AG04450 (cell line): ENCODE data around the gene TMBIM6. TPM values are rescaled to one million over a fixed set of nuclear protein-coding genes. Genes with fewer than 3 reads are reported as not detected.

Experiments used
- CTCF ChIA-PET: fragments of 300-600, 350-600 bp; formaldehyde crosslinking; extraction: SDS; loops from one replicate; lab custom pipeline; 2022; ENCODE audit warnings: antibody characterized with exemption, inconsistent platforms; lab: Charles Lee
- POLR2A ChIA-PET: fragments of 350-600 bp; formaldehyde crosslinking; extraction: SDS; loops from one replicate; lab custom pipeline; 2021; ENCODE audit warnings: antibody characterized with exemption, inconsistent platforms; lab: Yijun Ruan, JAX
- DNase-seq: peaks from one replicate; pipeline ENCODE4 v3.0.0-alpha.2; 2011; ENCODE audit warnings: low read depth, low spot score
- H3K27ac ChIP-seq: one replicate; pipeline ENCODE4 v1.5.1; 2012; ENCODE audit warnings: low read depth, low read length, control low read depth
- H3K27me3 ChIP-seq: one replicate; pipeline ENCODE4 v1.6.0; 2012; ENCODE audit warnings: low read length; ENCODE audit not compliant: control insufficient read depth, insufficient read depth
- H3K4me3 ChIP-seq: 2 replicates; pipeline ENCODE4 v1.5.1; 2011; ENCODE audit warnings: mild to moderate bottlenecking, low read depth, low read length, control low read depth
- H3K9me3 ChIP-seq: 2 replicates; pipeline ENCODE4 v1.5.1; 2012; ENCODE audit warnings: low read length; ENCODE audit not compliant: control insufficient read depth, insufficient read depth
- polyA plus RNA-seq: library from polyadenylated mRNA; depleted of rRNA; stranded (reverse); fragments of >200 nt; gene quantifications from 2 replicates; pipeline ENCODE4 v1.2.3, GENCODE V29; 2011
- TF ChIP-seq, protein P1 (sequence below): IDR thresholded peaks from 2 replicates; pipeline ENCODE4 v1.5.1; 2011; ENCODE audit warnings: low read depth, low read length, control low read depth, inconsistent platforms

Gene TMBIM6
- polyA plus RNA-seq, 1 experiment: 906 TPM

DNA sequence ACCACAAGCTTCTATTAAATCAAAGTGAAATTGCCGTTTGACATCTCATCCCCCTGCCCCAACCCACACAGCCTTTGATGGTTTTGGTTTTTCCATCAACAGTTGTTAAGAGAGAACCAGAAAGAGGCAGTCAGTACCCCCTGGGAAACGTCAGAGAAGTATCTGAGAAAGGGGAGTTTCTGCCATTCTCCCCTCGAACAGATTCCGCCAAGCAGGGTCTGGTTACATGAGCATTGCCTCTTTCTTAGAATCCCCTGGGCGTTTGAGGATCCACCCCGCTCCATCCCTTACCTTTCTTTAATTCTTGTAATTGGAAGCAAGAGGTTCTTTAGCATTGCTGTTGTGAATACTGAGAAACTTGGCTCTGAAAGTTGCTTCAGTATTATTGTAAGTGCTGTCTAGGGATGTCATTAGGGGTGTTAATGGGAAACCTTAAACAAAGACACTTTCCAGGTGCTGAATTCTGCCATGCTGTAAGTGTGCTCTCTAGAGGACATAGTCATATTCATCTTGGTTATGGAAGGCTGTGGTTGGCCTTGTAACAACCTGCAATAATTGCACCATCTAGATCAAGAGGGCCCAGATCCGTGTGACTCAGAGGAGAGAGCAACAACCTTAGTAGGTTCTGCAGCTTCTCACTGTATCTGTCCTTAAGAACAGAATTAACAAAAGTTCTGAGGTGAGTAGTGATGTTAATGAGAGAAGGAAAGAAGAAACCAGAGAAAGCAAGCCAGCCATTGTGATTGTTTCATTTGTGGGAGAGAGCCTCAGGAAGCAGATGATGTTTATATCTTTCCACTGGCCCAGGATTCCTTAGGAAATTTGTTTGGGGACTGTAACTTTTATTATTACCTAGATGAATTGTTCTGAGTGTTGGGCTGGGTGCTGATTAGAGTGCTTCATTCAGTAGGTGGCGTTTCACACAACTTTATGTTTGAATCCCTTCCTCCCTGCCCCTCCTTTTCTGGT, 9.0 kb downstream of the TMBIM6 start:
- CTCF ChIA-PET: interaction anchor here (0.8 to 2.8 kb wide), 2 partner anchors 9 to 12 kb away, joined by 3 to 13 read pairs; partner anchors contain the start of gene TMBIM6
- peak overlapping the region; percentile 63 for H3K27ac ChIP-seq
- no peaks in the 10 kb centered on the region for H3K9me3 ChIP-seq
- POLR2A ChIA-PET: no interaction called here
- TF ChIP-seq, protein P1, sequence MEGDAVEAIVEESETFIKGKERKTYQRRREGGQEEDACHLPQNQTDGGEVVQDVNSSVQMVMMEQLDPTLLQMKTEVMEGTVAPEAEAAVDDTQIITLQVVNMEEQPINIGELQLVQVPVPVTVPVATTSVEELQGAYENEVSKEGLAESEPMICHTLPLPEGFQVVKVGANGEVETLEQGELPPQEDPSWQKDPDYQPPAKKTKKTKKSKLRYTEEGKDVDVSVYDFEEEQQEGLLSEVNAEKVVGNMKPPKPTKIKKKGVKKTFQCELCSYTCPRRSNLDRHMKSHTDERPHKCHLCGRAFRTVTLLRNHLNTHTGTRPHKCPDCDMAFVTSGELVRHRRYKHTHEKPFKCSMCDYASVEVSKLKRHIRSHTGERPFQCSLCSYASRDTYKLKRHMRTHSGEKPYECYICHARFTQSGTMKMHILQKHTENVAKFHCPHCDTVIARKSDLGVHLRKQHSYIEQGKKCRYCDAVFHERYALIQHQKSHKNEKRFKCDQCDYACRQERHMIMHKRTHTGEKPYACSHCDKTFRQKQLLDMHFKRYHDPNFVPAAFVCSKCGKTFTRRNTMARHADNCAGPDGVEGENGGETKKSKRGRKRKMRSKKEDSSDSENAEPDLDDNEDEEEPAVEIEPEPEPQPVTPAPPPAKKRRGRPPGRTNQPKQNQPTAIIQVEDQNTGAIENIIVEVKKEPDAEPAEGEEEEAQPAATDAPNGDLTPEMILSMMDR: no peak
- no peaks in the 10 kb centered on the region for H3K27me3 ChIP-seq
- no peak for DNase-seq
- H3K4me3 ChIP-seq: no peak overlapping the region

DNA sequence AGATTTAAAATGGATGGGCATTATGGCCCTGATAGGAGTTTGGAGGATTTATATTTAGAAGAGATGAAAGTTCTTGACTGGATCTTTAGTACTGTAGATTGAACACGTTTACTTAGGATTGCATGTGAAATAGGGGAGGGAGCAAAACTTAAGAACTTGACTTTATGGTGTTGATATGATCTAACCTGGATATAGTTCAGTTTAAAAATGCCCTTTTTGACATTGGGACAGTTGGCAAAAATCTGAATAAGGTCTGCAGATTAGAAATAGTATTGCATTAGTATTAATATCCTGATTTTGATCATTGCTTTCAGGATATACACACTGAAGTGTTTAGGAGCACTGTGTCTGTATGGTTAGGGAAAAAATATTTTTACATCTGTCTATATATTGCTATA, 9.6 kb downstream of the TMBIM6 start:
- CTCF ChIA-PET: interaction anchor here (0.6 to 0.9 kb wide), 3 partner anchors 10 to 525 kb away, joined by 3 to 10 read pairs (median 4); partner anchors contain the start of gene TMBIM6

DNA sequence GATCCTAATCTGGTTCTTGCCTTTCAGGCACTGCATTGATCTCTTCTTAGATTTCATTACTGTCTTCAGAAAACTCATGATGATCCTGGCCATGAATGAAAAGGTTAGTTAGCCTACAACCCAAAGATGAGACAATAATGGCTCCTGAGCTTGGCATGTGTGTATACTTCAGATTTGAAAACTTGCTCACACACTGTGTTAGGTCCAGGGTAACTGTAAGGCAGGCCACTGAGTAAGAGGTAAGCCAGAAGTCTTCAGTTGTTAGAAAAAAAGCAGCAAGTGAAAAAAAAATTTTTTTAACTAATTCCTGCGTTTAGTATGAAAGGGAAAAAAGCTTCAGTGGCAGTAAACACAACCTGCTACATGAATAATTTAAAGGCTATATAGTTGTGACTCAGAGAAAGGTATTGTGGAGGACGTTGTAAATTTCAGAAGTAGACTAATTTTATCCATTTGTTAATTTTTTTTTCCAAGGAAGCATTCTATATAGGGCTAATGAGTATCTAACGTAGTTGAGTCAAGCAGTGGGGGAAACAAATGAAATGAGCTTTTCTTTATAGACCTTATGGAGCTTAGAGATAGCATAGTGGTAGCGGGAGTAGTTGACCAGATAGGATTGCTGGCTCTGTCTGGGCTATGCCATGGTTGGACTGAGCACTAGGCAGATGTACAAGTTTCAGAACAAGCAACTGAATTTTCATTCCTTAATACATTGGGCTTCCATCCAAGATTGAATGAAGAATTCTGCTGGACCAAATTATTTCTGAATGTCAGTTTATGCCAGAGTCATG, 20.5 kb downstream of the TMBIM6 start:
- Histone ChIP-seq H3K4me3 (no peak overlapping the region), H3K27me3 (no peaks in the 10 kb centered on the region), H3K9me3 (no peaks in the 10 kb centered on the region), H3K27ac (no peak overlapping the region)
- TF ChIP-seq, protein P1: no peak
- ChIA-PET CTCF (interaction anchor here (1.0 to 3.0 kb wide), 15 partner anchors 7 to 294 kb away, joined by 3 to 14 read pairs (median 4); partner anchors contain the start of genes NCKAP5L and TMBIM6), POLR2A (interaction anchor here (0.6 kb wide), 1 partner anchor 13 kb away, joined by 7 read pairs; no protein-coding TSS in a partner anchor)
- no peak for DNase-seq

More for the DNA sequence above, 9.6 kb downstream of the TMBIM6 start:
- POLR2A ChIA-PET: interaction anchor here (1.8 kb wide), 1 partner anchor 10 kb away, joined by 4 read pairs; the partner anchor contains the start of gene TMBIM6
- H3K27me3 ChIP-seq: no peaks in the 10 kb centered on the region
- TF ChIP-seq, protein P1: no peak
- DNase-seq: no peak
- no peak overlapping the region for H3K4me3 ChIP-seq
- H3K9me3 ChIP-seq: no peaks in the 10 kb centered on the region
- H3K27ac ChIP-seq: no peak overlapping the region

- TF ChIP-seq, protein P1: no peak
- ChIA-PET CTCF (interaction anchor here (0.7 to 3.0 kb wide), 15 partner anchors 8 to 294 kb away, joined by 3 to 14 read pairs (median 4); partner anchors contain the start of genes NCKAP5L and TMBIM6), POLR2A (no interaction called here)
- H3K27me3 ChIP-seq: no peaks in the 10 kb centered on the region
- H3K9me3 ChIP-seq: no peaks in the 10 kb centered on the region
- no peak overlapping the region for H3K27ac ChIP-seq
- H3K4me3 ChIP-seq: no peak overlapping the region
- no peak for DNase-seq
Observed at GRCh38 chr12:49762468-49762847, 21.1 kb downstream of the TMBIM6 start.
